ENCODE results near the gene IL17REL.
"Not testable (repeated sequence)": the region's sequence is repeated elsewhere in the genome, so short reads cannot be mapped to it uniquely, and the experiment has no call there.

Gene IL17REL

DNA sequence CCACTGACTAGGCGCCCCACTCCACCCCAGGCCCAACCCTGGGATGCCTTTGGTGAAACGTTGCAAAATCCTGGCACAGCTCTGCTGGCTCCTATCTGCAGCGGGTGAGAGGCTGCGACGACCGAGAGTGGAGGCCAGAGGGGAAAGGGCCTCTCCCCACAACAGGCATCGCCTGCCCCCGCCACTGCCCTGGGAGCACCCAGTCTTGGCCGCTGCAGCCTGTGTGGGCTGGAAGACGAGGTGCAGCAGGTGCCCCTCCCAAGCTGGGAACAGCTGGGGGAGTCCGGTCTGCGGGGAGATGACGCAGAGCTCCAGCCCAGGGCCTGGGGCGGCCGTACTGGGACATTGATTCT is 56.2 kb downstream of the IL17REL start:
- DNase-seq (ENCODE audit: low read depth in 2 of 2): no peak

DNA sequence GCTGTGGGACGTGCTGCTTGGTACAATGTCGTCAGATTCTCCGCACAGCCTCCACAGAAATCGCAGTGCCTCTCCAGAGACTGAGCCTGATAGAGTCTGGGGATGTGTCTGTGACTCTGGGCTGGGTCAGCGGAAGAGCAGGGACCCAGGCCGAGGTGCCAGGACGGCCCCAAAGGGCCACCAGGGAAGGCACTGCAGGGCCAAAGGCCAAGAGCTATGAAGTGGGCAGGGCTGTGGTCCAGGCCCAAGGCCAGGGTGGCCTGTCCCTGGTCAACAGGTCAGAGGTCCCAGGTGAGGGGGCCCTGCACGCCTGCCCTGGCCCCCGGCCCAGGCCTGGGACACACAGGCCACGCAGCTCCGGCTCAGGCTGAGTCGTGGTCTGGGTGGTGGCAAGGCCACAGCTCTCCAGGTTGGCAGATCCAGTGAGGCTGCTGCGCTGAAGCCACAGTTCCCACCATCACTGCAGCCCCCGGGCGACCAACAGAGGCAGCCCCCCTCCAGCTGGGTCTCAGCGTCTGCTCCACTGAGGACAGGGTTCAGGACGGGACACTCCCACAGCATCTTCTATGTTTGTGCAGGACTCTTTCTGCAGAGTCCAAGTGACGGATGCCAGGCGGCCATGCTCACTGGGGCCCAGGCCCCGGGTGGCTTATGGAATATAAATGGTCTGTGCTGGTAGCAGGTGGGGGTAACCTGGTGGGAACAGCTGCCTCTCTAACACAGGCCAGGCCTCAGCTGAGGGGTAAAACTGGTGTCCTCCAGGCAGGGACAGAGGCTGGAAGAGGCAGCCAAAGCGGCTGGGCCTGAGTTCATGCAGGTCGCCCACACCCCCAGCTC is 56.8 kb downstream of the IL17REL start:
- no peak for DNase-seq (ENCODE audit: low read depth in 2 of 2)

DNA sequence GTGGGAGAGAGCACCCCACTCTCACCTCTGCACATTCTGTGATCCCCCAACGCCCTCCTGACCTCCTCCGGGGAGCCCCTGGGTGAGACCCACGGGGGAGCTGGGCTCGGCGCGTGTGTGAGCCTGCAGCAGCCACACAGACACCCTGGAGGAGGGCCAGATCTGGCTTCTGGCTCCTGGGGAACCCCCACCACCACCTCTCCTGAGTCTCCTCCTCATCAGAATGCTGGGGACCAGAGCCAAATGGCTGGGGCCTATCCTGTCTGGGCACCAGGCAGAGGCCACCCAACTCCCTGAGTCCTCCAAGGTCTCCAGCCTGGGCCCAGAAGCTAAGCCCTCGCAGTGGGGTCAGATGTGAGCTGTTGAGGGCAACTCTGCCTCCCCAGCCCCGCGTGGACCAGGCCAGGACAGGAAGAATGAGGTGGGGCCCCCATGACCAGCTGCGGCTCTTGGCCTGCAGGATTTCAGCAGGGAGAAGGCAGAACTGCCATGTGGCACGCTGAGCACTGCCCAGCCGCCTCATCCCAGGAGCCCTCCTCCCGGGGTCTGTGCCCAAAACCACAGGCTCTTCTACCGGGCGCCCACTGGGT is 57.5 kb downstream of the IL17REL start:
- DNase-seq (ENCODE audit: low read depth in 2 of 2): no peak

DNA sequence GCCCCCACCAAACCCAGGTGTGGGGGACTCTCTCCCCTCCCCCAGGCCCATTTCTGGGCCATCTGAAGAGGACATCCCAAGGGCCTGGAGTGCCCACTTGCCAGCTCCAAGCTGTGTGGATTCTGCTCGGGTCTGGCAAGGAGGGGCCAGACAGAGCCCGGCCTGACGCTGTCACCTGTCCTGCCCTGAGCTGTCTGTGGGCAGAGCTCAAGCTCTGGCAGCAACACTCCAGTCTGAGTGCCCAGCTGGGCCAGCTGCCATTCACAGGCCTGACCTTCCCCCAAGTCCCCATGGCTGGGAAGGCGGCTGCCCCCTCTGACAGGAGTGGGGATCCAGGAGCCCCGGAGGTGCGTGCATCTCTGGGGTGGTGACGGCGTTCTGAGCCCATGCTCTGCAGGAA is 58.2 kb downstream of the IL17REL start:
- no peak for DNase-seq (ENCODE audit: low read depth in 2 of 2)

DNA sequence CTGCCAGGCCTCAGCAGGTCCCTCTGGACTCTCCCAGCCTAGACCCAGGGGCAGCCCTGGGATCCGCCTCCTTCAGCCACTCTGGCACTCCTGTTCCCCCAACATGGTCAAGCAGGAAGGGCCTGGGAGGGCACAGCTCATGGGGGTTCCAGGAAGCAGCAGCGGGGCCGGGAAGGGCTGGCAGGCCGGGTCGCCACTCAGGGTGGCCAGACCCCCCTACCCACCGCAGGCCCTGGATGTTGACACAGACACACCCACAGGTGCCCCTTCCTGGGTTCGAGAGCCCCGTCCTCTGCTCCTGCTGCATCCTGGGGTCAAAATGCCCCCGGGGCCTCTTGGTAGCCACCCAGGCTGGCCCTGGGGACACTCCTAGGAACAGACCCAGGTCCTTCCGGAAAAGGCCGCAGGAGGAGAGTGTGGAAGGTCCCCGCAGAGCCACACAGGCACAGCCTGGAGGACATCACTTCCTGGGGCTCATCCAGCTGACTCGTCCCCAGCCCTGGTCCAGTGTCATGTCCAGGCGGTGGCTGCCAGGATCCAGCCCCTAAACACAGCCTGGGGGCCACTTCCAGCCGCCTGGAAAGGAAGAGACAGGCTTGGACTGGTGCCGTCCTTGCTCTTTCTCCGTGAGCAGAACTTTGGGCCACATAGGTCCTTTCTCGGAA is 58.8 kb downstream of the IL17REL start:
- DNase-seq (ENCODE audit: low read depth in 2 of 2): no peak

DNA sequence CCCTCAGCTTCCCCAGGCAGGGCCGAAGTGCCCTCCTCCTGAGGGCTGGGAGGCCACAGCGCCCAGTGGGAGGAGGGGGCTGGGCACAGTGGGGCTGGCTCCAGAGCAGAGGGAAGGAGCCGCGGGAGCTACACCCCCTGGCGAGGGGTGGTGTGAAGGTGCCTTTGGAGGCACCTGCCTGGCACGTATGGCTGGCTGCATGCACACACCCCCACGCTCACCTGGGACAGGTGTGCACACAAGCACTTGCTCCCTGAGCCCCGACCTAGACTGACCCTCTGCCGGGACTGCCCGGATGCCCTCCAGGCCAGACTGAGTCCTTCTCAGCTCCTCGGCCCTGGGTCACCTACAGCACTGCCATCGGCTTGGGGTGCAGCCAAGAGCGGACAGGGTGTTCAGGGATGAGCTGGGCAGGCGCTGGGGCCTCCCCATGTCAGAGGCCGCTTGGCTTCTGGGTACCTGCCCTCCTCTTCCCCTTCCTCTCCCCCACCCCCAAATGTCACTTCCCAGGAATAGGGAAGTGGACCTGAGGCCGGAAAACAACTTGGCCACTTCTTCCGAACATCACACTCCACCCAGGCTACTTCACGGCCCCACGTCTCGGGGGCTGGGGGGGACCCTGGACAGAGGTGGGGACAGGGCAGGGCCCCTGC is 59.4 kb downstream of the IL17REL start:
- no peak for DNase-seq (ENCODE audit: low read depth in 2 of 2)

DNA sequence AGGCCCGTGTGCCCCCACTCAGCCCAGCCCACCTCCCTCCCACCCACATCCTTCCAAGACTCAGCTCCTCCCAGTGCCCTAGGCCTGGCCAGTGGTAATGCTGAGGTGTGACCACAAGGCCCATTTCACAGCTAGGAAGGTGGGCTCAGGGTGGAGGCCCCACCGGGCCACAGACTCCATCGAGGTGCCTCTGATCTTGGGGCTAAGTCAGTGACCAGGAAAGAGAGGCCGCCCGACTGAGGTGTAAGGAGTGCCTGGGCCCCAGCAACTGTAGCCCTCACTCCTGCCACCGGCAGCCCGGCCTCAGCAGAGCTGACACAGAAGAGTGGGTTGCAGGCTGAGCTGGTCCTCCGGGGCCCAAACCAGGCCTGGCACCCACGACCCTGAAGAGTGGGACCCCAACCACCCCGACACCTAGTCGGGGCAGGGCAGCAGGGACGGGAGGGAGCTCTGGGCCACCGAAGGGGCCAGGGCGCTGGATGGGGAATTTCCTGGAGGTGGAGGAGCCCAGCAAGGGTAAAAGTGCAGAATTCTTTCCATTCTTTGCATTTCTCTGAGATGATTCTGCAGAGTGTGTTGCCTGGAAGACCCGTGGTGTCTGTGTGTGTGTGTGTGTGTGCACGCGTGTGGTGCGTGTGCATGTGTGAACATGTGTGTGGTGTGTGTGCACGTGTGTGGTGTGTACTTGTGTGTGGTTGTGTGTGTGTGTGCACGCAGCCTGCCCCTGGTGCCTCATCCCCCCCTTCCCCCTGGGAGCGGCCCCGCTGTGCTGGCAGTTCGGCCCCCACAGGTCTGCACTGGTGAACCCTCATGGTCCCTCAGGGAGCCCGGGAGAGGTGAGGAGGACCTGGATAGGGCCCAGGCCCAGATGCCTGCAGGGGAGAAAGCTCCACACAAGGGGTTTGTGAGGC is 60.3 kb downstream of the IL17REL start:
- DNase-seq (ENCODE audit: low read depth in 2 of 2): no peak

DNA sequence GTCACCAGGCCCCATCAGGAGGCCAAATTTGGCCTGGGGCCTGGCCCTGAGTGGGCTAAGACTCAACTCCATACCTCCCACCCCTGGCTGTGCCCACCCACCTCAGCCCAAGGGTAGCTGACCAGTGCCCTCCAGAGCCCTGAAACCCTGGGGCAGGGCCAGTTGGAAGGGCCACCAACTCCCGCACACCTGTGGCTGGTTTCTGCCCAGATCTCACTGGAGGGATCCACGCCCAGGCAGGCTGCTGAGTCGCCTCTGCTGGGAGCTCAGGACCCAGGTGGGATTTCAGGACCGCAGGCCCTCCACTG is 60.9 kb downstream of the IL17REL start:
- no peak for DNase-seq (ENCODE audit: low read depth in 2 of 2)

DNA sequence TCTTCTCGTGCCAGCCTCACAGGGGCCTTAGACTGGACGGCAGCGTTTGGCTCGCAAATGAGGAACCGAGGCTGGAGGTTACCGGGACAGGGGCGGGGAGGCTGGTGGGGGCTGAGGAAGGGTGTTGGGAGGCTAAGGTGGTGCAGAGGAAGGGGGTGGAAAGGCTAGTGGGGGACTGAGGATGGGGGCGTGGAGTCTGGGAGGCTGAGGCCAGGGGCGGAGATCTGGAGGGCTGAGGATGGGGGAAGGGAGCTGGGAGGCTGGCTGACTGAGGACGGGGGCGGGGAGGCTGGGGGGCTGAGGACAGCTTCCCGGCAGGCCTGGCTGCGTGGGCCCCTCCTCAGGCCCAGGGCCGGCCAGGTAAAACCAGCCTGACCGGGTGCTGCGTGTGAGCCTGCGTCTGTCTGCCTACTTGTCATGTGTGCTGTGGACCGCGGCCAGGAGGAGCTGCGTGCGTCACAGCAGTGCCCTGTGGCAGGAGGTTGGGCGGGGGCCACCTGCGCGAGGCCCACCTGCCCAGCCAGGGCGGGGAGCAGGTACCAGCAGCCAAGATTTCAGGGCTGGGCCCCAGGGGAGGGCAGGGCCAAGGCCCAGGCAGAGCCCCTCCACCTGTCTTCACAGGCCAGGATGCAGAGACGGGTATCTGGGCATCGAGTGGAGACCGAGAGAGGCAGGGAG is 61.4 kb downstream of the IL17REL start:
- peak in 1 of 2 donors; percentile 75 for DNase-seq (ENCODE audit: low read depth in 2 of 2)

DNA sequence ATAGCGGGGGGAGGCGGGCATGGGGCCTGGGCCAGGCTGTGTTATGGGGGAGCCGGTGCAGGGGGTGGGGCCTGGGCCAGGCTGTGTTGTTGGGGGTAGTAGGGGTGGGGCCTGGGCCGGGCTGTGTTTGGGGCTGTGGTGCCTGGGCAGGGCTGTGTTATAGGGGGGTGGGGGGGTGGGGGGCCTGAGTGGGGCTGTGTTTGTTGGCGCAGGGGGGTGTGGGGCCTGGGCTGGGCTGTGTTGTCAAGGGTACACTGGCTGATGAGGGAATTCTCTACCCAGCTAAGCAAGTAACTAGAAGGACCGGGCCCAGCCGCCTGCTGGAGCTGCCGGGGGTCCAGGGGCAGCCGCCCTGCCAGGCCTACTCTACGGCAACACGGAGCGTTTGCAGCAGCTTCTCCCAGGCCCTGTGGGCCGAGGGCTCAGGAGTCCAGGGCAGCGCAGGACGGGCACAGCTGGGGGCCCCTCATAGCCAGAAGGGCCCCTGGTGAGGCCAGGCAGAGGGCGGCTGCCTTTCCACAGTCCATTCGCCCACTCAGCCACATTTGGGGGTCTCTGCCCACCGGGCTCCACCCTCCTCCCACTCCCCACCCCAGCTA is 62.1 kb downstream of the IL17REL start:
- no peak for DNase-seq (ENCODE audit: low read depth in 2 of 2)

DNA sequence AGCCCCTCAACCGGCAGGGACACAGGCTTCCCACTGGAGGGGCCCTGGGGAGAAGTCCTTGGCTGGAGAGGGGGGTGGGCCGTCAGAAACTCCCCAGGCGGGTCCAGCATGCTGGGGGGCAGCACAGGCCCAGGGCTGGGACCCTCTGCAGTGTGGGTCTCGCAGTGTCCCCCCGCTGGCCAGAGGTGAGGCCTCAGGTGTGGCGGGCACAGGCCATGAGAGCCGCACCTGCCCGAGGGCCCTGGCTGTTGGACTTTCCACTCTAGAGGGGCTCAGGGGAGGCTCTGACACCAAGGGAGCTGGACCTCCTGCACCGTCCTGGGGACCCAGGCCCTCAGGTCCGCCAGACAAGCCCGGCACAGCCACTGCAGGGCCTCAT is 62.7 kb downstream of the IL17REL start:
- DNase-seq (ENCODE audit: low read depth in 2 of 2): no peak

DNA sequence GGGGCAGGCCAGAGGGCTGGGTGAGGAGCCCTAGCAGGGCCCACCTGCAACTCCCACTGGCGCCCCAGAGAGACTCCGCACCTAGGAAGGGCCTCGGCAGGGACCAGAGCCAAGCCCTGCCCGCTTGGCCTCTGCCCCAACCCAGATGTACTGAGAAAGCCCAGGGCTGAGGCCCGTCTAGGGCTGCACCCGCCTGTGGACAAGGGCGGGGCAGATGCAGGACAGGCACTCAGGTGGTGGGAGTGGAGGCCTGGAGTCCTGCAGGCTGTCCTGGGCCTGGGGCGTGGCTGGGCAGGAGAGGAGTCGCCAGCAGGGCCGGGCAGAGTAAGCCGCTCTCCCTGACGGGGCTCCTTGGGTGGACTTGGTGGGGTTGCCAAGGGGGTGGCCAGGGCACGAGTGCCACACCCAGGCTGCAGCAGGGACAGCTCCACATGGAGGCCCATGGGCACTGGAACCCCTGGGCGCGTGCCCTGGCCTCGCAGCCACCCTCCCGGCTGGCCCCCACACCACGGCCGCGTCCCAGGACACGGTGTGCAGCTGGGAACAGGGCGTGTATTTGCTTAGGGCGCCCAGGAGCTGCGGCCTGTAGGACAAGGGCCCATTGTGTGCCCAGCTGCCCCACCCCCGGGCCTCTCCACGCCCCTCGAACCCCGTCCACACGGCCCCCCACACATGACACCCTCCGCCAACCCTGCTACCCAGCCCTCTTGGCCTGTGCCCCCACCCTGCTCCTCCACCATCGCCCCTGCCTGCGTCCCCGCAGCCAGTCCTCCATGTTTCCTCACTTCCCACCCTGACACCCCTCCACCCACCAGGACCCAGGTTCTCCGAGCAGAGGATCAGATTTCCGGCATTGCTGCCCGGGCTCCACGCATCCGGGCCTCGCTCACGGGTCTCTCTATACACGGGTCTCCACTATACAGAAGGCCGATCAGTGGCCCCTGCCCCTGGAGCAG is 63.3 kb downstream of the IL17REL start:
- DNase-seq (ENCODE audit: low read depth in 2 of 2): no peak

DNA sequence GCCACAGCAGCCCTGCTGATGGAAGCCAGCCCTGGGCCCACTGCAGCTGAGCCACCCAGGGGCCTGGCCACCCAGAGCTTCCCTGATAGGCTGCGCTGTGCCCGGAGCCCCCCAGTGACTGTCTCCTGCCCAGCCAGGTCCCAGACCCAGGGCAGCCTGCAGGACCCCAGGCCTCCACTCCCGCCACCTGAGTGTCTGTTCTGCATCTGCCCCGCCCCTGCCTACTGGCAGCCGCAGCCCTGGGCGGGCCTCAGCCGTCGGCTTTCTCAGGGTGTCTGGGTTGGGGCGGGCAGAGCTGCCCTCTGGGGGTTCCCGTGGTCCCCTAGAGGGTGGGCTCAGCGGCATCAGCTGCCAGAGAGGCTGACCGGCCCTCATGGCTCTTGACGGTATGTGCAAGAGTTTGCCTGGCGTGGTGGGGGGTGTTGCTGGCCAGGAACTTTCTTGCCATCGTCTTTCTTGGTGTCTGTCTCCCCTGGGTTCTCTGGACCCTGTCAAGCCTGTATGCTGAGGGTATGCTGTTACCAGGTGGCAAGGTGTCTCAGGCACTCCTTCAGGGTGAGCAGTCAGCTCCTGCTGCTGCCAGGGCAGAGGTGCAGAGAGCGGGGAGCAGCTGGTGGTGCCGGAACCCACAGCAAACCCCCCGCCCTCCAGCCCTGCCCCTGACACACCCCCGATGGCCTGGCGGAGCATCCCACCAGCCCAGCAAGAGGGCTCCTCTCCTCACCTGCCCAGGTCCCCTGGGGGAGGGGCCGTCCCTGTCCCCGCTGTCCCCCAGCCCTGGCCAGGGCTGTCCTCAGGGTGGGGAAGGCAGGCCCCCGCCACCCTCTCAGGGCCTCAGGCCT is 64.2 kb downstream of the IL17REL start:
- no peak for DNase-seq (ENCODE audit: low read depth in 2 of 2)

DNA sequence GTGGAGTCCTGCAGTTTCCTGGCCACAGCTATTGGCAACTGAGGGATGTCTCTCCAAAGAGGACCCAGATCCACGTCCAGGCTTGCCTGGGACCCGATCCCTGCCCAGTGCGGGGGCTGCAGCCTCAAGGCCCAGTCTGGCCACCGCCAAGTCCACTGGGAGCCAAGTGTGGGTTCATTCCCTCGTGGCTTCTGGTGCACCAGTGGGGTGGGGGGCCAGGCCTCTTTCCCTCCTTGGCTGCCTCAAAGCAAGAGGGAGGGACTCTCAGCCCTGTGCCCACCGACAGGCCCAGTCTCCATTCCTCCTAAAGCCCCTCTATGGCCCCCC is 65.3 kb downstream of the IL17REL start:
- DNase-seq (ENCODE audit: low read depth in 2 of 2): no peak

DNA sequence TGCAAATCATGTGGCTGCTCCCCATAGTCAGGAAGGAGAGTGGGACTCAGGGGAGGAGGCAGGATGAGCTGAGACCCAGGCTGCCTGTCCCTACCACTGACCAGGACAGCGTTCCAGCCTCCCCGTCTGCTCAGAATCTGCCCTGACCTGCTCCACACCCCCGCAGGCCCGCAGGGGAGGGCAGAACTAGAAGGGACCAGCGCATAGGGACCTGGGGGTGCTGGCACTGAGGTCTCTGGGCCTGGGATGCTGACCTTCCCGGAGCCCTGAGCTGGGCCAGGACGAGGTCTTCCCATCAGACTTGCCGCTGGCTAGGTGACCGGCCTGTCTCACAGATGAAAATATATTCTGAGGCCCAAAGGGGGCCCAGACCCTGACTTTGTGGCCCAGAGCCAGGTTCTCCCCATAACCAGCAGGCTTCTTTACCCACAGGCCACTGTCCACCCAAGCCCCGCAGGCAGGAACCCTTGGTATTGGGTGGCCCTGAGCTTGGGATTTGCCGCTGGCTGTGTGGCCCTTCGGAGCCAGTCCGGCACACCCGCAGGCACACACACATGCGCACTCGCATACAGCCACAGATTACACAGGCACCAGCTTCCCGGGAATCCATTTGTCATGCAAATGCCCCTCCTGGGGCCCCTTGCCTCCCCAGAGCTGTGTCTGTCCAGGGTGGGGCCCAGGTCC is 65.8 kb downstream of the IL17REL start:
- DNase-seq (ENCODE audit: low read depth in 2 of 2): no peak

DNA sequence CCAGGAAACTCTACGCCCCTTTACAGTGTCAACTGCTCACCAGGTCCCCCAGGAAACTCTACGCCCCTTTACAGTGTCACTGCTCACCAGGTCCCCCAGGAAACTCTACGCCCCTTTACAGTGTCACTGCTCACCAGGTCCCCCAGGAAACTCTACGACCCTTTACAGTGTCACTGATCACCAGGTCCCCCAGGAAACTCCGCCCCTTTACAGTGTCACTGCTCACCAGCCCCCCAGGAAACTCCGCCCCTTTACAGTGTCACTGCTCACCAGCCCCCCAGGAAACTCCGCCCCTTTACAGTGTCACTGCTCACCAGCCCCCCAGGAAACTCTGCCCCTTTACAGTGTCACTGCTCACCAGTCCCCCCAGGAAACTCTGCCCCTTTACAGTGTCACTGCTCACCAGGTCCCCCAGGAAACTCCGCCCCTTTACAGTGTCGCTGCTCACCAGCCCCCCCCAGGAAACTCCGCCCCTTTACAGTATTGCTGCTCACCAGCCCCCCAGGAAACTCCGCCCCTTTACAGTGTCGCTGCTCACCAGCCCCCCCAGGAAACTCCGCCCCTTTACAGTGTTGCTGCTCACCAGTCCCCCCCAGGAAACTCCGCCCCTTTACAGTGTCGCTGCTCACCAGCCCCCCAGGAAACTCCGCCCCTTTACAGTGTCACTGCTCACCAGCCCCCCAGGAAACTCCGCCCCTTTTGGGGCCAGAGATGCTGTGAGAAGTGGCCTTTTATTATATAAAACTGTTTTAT is 67.3 kb downstream of the IL17REL start:
- DNase-seq (ENCODE audit: low read depth in 2 of 2): not testable (repeated sequence)

All from stimulated activated CD4-positive, alpha-beta T cell treated with anti-CD3 and anti-CD28 coated beads, Interleukin-15, amount 100 ng/mL, for 48 hours (primary cell).